Mucosa of rectum (tissue), 2 donors: ENCODE data around the gene CAPZA3.
"Not testable (repeated sequence)": the region's sequence is repeated elsewhere in the genome, so short reads cannot be mapped to it uniquely, and the experiment has no call there.

ENCODE experiments used
- H3K27ac ChIP-seq, 2 donors: one replicate each; pipeline ENCODE4 v1.7.0; 2013; ENCODE audit warnings: inconsistent platforms in 2 of 2, low read depth in 2 of 2, low read length in 2 of 2
- H3K27me3 ChIP-seq, 2 donors: one replicate each; pipeline ENCODE4 v1.7.0; 2013; ENCODE audit warnings: low read length in 2 of 2; ENCODE audit not compliant: control insufficient read depth in 2 of 2, insufficient read depth in 2 of 2
- H3K36me3 ChIP-seq, 2 donors: one replicate each; pipeline ENCODE4 v1.7.0; 2013; ENCODE audit warnings: low read length in 2 of 2; ENCODE audit not compliant: control insufficient read depth in 2 of 2, insufficient read depth in 2 of 2
- H3K4me1 ChIP-seq, 2 donors: one replicate each; pipeline ENCODE4 v1.7.0; 2013; ENCODE audit warnings: low read length in 2 of 2, mild to moderate bottlenecking in 1 of 2; ENCODE audit not compliant: control insufficient read depth in 2 of 2, insufficient read depth in 2 of 2
- H3K4me3 ChIP-seq, 2 donors: one replicate each; pipeline ENCODE4 v1.7.0; 2013; ENCODE audit warnings: low read length in 2 of 2
- H3K9ac ChIP-seq, 2 donors: one replicate each; pipeline ENCODE4 v1.7.0; 2013; ENCODE audit warnings: low read length in 2 of 2, low read depth in 1 of 2, mild to moderate bottlenecking in 1 of 2
- H3K9me3 ChIP-seq, 2 donors: one replicate each; pipeline ENCODE4 v1.7.0; 2013; ENCODE audit warnings: low read length in 2 of 2; ENCODE audit not compliant: control insufficient read depth in 2 of 2
- donor health status: healthy.
- donor health status: Normal muscosa, but diverticular disease.

CAPZA3 gene

DNA sequence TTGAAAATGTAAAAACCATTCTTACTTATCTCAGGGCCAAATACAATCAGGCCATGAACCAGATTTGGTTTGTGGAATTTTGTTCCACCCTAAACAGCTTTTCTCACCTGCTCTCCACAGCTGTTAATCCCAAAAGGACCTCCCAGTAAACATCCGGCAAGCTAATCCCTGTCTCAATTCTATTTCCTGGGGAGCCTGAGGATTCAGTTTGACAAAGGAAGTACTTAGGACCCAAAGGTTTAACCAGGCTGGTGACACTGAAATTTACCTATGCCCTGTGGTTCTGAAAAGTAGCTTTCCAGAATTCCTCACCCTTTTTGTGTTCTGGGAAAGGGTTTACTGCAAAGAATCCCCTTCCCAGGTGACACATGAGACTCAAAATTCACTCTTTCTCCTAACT is 15.0 kb downstream of the CAPZA3 start:
- Histone ChIP-seq H3K4me3 (no peak overlapping the region), H3K27ac (no peak overlapping the region)

DNA sequence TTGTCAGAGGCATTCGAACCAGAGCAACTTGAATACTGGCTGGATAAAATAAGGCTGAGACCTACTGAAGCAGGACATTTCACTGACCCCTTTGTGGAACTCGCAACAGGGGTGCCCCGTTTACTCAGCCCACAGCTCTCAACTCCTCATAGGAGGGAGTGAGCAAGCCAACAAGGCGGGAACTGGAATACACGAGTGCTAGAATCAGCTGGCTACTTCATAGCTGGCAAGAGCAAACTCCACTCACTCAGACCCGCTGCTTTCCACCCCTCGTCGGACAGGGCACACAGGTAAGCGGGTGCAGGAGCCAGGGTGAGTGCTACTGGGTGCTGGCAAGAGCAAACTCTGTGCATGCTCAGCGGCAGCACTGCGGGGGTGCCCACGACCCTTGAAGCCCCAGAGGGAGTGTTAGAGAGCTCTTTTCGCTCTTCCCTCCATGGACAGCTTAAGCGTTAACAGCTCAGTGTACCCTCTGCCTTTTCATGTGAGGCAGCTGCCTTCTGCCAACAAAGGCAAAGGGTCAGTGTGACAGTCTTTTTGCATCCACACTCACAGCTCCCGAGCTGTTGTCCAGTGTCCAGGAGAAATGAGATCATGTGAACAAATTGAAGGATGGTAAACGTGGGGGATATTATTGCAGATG is 15.7 kb downstream of the CAPZA3 start:
- Histone ChIP-seq H3K9me3 (no peaks in the 10 kb centered on the region), H3K36me3 (no peaks in the 10 kb centered on the region), H3K4me1 (no peaks in the 10 kb centered on the region), H3K27ac (no peak overlapping the region), H3K4me3 (no peak overlapping the region), H3K9ac (no peak overlapping the region), H3K27me3 (no peaks in the 10 kb centered on the region)

More for the DNA sequence above, 15.0 kb downstream of the CAPZA3 start:
- no peak overlapping the region for H3K9ac ChIP-seq
- no peaks in the 10 kb centered on the region for H3K4me1 ChIP-seq
- no peaks in the 10 kb centered on the region for H3K36me3 ChIP-seq
- no peaks in the 10 kb centered on the region for H3K9me3 ChIP-seq
- no peaks in the 10 kb centered on the region for H3K27me3 ChIP-seq

DNA sequence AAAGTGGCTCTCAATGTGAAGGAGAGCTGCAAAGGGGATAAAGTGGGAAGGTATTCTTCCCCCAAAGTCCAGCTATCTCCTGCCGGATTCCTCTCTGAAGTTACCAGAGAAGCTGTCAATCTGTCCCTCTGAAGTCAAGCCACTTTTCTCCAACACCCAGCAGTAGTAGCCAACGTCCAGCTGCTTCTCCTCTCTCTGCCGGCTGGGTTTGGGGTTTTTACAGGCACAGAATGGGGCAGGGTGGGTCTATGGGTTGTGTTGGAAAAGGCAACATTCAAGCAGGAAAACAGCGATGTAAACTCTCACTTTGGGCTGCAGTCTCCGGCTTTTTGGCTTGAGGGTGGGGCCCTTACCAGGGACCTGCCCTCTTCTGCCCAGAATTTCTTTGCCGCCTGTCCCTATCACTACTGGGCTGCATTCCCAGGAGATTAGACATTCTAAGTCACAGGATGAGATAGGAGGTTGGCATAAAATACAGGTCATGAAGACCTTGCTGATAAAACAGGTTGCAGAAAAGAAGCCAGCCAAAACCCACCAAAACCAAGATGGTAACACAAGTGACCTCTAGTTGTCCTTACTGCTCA is 16.3 kb downstream of the CAPZA3 start:
- Histone ChIP-seq H3K9ac (no peak overlapping the region), H3K4me3 (no peak overlapping the region), H3K36me3 (no peaks in the 10 kb centered on the region), H3K4me1 (no peaks in the 10 kb centered on the region), H3K27ac (no peak overlapping the region), H3K9me3 (no peaks in the 10 kb centered on the region), H3K27me3 (no peaks in the 10 kb centered on the region)

DNA sequence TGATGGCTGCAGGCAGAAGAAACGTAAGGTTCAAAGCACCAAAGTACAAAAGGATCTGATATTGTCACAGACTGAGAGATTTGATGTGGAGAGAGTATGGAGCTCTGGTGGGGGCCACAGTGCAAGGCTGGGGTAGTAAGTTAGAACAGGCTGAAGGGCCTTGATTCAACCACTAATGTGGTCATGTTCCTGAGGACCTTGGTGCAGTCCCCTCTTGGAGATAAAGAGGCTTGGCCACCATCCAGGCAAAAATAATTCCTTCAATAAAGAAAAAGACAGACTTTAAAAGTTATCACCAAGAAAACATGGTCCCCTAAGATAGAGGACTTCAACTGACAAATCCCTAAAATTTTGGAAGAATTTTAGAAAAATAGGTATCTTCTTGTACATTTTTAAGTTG is 17.4 kb downstream of the CAPZA3 start:
- no peak overlapping the region for H3K4me3 ChIP-seq
- H3K9ac ChIP-seq, result no peak overlapping the region
- no peaks in the 10 kb centered on the region for H3K9me3 ChIP-seq
- no peaks in the 10 kb centered on the region for H3K27me3 ChIP-seq
- no peaks in the 10 kb centered on the region for H3K4me1 ChIP-seq
- H3K27ac ChIP-seq, result no peak overlapping the region
- no peaks in the 10 kb centered on the region for H3K36me3 ChIP-seq

DNA sequence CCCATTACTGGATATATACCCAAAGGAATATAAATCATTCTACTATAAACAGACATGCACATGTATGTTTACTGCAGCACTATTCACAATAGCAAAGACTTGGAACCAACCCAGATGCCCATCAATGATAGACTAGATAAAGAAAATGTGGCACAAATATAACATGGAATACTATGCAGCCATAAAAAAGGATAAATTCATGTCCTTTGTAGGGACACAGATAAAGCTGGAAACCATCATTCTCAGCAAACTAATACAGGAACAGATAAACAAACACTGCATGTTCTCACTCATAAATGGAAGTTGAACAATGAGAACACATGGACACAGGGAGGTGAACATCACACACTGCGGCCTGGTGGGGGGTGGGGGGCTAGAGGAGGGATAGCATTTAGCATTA is 28.6 kb downstream of the CAPZA3 start:
- not testable (repeated sequence) for H3K4me3 ChIP-seq, H3K4me1 ChIP-seq, H3K9ac ChIP-seq, H3K27me3 ChIP-seq, H3K36me3 ChIP-seq, H3K27ac ChIP-seq, H3K9me3 ChIP-seq

DNA sequence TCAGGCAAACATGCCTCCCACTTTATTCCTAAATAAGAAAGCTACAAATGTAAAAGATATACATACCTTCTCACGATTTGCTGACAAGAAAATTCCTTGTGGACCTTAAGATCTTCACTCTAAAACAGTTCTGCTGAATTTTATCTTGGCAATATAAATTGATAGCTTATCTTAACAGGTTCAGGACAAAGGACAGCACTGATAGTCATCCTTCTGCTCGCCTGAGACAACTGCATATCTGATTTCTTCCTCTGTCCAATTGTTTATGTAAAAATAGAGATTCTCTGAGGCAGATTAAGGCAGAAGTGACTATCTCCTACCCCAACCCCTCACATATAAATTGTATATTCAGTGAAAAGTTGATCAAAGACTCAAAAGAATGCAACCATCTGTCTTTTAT is 44.9 kb downstream of the CAPZA3 start:
- Histone ChIP-seq H3K4me1 (no peaks in the 10 kb centered on the region), H3K27me3 (no peaks in the 10 kb centered on the region), H3K27ac (no peak overlapping the region), H3K9me3 (no peaks in the 10 kb centered on the region), H3K9ac (no peak overlapping the region), H3K4me3 (no peak overlapping the region), H3K36me3 (no peaks in the 10 kb centered on the region)

DNA sequence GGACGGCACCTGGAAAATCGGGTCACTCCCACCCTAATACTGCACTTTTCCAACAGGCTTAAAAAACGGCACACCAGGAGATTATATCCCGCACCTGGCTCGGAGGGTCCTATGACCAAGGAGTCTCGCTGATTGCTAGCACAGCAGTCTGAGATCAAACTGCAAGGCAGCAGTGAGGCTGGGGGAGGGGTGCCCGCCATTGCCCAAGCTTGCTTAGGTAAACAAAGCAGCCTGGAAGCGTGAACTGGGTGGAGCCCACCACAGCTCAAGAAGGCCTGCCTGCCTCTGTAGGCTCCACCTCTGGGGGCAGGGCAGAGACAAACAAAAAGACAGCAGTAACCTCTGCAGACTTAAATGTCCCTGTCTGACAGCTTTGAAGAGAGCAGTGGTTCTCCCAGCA is 47.5 kb downstream of the CAPZA3 start:
- H3K4me3 ChIP-seq, H3K36me3 ChIP-seq, H3K4me1 ChIP-seq, H3K9ac ChIP-seq, H3K27me3 ChIP-seq, H3K27ac ChIP-seq, H3K9me3 ChIP-seq: not testable (repeated sequence)
